HG03280 (cell line): ENCODE data around the gene AGTPBP1.
"Not testable (repeated sequence)": the region's sequence is repeated elsewhere in the genome, so short reads cannot be mapped to it uniquely, and the experiment has no call there.

ENCODE experiments used
- ATAC-seq: cut with Tn5 transposase; IDR thresholded peaks from one replicate; pipeline ENCODE4 v1.9.1; 2021; ENCODE audit warnings: mild to moderate bottlenecking, moderate library complexity; ENCODE audit not compliant: unreplicated experiment

Gene AGTPBP1

DNA sequence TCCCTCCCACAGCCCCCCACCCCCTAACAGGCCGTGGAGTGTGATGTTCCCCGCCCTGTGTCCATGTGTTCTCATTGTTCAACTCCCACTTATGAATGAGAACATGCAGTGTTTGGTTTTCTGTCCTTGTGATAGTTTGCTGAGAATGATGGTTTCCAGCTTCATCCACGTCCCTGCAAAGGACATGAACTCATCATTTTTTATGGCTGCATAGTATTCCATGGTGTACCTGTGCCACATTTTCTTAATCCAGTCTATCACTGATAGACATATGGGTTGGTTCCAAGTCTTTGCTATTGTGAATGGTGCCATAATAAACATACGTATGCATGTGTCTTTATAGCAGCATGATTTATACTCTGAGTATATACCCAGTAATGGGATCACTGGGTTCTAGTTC lies 23.9 kb downstream of the AGTPBP1 start:
- ATAC-seq: not testable (repeated sequence)

DNA sequence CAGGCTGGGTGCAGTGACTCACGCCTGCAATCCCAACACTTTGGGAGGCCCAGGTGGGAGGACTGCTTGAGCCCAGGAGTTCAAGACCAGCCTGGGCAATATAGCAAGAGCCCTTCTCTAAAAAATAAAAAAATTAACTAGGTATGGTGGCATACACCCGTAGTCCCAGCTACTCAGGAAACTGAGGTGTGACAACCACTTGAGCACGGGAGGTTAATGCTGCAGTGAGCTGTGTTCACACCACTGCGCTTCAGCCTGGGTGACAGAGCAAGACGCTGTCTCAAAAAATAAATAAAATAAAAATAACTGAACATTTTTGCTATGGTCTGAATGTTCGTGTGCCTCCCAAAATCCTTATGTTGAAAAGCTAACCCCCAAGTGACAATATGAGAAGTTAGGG lies 24.5 kb downstream of the AGTPBP1 start:
- no peak for ATAC-seq

DNA sequence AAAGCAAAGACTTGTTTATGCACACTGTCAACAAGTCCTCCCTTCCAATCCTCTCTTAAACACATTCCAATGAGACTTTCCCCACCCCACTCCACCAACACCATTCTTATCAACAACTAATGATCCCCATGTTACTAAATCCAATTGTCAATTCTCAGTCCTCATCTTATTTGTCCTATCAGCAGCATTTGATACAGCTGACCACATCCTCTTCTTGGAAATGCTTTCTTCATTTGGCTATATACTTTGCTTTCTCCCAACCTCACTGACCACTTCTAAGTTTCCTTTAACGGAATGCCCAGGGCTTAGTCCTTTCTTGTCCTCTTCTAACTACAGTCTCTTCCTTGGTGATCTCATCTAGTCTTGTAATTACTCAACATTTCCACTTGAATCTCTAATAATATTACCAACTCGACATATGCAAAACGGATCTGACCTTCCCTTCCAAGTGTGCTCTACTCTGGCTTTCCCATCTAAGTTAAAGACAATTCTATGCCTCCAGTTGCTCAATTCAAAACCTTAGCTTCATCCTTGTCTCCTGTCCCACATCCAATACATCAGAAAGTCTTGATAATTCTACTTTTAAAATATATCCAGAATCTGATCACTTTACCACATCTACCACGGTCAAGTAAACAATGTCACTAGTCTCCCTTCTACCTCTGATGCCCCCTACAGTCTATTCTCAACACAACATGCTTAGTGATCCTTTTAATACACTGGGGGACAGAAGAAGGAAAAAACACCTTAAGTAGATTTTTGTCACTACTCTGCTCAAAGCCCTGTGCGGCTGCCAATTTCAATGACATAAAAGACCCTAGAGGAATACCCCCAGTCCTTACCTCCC lies 25.5 kb downstream of the AGTPBP1 start:
- peak; percentile 70 for ATAC-seq

DNA sequence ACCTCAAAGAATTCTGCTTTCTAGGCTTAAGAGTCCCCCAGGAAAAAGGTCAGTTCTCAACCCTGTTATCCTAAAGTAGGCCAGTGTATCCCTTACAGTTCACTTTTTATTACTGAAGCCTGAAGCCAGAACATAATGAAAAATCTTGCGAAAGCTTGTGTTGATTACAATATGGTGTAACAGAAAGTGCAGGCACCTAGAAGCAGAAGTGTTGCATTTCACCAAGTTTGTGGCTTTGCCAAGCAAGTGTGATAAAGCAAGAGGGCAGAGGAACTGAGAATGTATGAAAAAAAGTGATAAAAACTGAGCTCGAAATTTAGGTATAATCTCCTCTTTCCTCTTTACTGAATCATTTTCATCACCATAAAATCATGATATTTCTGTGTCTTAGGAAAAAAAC lies 26.2 kb downstream of the AGTPBP1 start:
- peak; percentile 42 for ATAC-seq

- ATAC-seq: no peak
Measured at GRCh38 chr9:85713897-85714296, 27.9 kb downstream of the AGTPBP1 start.

DNA sequence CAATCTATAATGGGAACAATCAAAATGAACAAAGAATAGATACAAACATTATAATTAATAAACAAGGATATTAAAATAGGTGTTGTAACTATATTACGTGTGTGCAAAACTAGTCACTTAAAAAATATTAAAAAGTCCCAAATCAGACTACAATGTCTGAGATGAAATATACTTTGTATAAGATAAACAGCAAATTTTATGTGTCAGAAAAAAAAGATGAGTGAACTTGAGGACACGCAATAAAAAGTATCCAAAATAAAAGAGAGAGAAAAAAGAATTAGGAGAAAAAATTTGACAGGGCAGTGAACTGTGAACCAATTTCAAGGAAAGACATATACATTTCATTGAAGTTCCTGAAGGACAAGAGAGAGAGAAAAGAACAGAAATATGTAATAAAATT lies 37.0 kb downstream of the AGTPBP1 start:
- ATAC-seq: no peak

- ATAC-seq: no peak
Measured at GRCh38 chr9:85703398-85703797, 38.4 kb downstream of the AGTPBP1 start.

DNA sequence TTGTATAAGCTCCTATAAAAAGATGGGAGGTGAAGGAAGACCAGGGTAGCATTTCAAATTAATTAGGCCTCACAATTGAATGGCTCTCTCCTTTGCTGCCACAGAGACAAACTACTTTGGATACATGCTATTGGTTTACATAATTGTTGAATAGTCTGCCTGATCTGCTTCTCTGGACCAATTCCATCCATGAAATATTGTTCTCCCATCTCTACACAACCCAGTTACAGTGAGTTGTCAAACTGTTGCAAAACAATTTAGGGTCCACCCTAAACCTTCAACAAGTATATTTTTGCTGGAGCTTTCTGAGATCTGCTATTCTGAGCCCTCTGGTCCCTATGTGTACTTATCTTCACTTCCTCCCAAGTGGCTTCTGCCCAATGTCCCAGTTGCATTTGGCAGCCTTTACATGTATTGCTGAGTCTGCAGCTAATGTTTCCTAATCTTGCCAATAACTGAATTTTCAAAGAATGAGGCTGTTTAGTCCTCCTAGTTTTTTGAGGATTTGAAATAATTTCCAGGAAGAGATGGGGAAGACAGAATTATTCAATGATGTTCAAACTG lies 38.9 kb downstream of the AGTPBP1 start:
- no peak for ATAC-seq

DNA sequence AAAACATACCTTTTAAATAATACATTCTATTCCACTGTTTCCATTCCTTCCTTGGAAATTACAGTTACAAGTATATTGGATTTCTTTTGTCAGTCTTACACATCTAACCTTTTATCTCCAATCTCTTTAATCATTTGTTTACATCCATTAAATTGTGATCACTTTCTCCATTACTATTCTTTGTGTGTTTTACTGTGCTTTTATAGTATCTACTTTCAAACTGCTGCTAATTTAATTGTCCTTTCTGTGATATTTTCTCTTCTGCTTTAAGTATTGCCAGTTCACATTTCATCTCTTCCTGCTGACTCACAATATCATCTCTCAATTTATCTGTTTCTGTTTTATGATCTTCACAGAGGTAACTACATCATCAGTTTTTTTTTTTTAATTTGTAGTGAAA lies 39.6 kb downstream of the AGTPBP1 start:
- no peak for ATAC-seq

DNA sequence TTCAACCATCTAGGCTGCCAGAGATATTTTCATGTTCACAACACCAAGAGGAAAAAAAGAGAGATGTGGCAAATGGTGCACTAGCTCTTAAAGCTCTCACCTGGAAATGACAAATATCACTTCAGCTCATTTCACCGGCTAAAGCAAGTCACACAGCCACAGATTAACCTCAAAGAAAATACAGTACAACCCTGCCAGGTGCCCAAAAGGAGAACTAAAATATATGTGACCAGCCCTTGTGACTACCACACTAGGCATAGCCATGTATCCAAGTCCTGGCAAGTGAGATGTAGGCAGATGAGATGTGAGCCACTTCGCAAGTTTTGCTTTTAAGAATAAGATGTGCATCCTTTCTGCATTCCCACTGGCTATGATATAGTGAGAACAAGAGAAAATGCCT lies 41.4 kb downstream of the AGTPBP1 start:
- ATAC-seq: no peak

- no peak for ATAC-seq
Measured at GRCh38 chr9:85688361-85688760, 53.4 kb downstream of the AGTPBP1 start.

GRCh38 chr9:85685081-85685480 lies 56.7 kb downstream of the AGTPBP1 start:
- no peak for ATAC-seq

- ATAC-seq: no peak
Measured at GRCh38 chr9:85676790-85677189, 65.0 kb downstream of the AGTPBP1 start.

DNA sequence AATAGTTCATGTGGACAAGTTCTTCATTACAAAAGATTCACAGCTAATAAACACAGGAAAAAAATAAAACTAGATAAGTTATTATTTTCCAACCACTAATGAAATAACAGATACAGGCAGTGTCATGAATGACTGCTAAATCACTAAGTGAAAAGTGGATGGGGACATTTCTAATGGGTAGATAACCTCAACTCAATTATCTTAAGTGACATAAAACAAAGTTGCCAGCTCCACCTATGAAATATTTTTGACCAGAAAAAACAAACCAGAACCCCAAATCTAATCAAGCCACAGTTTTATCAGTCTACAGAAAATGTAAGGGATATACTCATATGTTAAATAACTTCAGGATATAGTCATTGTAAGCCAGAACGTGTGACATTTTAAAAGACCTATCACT lies 74.4 kb downstream of the AGTPBP1 start:
- no peak for ATAC-seq

DNA sequence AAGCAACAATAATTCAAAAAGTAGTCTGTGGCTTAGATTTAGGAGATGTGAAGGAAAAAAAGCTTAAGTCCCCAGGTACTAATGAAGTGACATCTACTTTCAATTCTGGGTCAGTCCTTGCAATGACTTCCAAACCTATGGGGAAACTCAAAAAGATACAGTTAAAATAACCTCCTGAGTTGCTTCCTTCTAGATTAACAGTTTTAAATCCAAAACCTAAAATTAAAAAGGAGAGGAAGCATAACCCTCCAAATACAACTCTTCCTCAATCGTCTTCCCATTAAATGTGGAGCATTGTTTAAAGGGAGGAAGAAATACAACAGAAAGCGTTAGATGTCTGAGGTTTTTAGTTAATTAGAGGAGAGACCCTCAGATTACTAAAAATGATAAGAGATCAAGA lies 75.7 kb downstream of the AGTPBP1 start:
- no peak for ATAC-seq

- no peak for ATAC-seq
Measured at GRCh38 chr9:85662573-85662972, 79.2 kb downstream of the AGTPBP1 start.

DNA sequence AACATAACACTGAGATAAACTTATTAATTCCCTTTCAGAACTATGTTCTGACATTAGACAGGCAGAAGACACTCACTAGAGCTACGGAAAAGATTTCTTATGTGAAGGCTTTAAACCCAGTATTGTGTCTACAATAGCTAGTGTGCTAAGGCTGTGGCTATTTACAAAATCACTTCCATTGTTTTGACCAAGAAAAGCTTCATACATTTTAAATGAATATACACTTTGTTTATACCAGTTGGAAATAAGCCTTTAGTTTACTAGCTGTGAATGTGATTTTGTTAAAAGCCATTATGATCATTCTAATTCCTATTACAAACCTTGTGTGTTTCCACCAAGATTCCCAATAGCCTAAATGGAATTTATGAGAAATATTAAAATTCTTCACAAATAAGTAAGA lies 83.0 kb downstream of the AGTPBP1 start:
- no peak for ATAC-seq

DNA sequence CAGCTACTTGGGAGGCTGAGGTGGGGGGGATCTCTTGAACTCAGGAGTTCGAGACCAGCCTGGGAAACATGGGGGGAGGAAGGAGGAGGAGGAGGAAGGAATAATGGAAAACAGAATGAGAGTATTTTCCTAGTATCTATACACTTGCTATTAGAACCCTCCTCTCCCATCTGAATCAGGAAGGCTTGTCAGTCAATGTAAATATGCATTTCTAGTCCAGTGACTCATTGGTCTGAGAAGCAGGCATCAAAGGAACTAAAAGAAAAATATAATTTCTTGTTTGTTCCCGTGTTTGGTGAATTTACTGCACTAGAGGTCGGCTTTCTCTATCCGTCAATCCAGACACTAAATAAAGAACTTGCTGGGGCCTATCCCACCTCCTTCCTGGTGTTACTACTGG lies 88.6 kb downstream of the AGTPBP1 start:
- ATAC-seq: no peak

DNA sequence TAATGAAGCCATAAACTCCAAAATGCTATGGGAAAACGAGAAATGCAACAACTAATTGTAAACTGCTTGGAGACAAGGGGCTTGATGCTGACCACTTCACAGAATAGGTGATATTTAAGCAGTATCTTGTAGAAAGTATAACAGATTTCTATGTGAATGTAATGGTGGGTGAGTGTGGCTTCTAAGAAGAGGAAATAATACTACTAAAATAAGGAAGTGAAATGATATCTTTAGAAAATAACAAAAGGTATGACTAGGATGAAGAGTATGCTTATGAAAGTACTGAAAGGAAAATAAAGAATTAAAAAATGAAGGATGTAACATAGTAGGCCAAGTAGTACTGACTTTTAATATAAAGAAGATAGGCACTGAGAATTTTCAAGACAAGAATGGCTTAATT lies 94.2 kb downstream of the AGTPBP1 start:
- ATAC-seq: peak; percentile 55

DNA sequence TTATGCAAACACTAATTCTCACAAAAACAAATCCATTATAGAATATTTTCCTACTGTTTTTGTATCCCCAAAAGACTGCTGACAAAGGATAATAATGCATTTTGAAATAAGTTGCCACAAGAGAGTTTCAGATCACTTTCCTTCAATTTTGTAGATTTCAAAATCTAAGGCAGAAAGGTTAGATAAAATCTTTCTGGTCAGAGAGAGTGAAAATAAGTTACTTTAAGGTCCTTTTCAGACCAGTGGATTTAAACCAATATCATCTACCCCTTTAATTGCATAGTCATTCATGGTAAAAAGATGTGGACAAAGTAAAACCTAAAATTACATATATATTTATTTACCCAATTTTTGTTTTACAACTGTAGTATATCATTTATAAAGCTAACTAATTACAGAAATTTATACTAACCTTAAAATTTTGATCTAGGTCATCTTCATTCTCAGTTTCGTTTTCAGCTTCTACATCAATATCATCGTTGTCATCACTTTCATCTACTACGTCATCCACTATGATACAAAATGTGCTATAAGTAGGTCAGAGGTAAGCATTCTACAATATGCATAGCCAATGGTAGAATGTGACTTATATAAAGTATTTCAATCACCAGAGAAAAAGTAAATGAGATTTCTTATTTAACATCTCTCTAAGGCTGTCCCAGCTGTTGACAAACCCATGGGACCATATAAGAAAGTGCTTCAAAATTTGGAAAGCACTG lies 95.7 kb downstream of the AGTPBP1 start:
- no peak for ATAC-seq

- ATAC-seq: no peak
Measured at GRCh38 chr9:85640425-85640824, 101.3 kb downstream of the AGTPBP1 start.

DNA sequence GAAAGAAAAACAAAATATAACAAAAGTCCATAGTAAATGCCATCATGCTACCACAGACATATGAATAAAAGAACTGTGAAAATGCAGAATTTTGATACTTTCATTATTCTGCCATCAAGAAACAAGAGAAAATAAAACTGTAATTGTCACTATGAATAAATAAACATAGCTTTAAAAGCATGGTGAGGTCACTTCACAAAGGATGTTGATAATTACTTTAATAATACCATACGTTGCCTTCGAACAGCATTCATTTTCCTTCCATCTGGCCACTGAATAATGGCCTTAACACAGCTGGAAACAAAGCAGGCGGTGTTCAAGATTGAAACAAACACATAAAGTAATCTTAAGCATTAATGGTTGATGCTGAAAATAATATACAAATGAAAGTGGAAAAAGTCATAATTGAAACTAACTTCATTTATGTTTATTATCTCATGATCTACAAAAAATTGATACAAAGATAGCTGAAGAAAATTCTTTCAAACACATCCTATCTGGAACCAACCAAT lies 102.0 kb downstream of the AGTPBP1 start:
- no peak for ATAC-seq
